HG02970 (cell line): ENCODE data around the gene DCTN4.
"Not testable (repeated sequence)": the region's sequence is repeated elsewhere in the genome, so short reads cannot be mapped to it uniquely, and the experiment has no call there.

Experiments used
- ATAC-seq: cut with Tn5 transposase; IDR thresholded peaks from one replicate; pipeline ENCODE4 v1.9.1; 2021; ENCODE audit warnings: mild to moderate bottlenecking, moderate library complexity, moderate number of reproducible peaks; ENCODE audit not compliant: unreplicated experiment, low FRiP score

DCTN4 gene

DNA sequence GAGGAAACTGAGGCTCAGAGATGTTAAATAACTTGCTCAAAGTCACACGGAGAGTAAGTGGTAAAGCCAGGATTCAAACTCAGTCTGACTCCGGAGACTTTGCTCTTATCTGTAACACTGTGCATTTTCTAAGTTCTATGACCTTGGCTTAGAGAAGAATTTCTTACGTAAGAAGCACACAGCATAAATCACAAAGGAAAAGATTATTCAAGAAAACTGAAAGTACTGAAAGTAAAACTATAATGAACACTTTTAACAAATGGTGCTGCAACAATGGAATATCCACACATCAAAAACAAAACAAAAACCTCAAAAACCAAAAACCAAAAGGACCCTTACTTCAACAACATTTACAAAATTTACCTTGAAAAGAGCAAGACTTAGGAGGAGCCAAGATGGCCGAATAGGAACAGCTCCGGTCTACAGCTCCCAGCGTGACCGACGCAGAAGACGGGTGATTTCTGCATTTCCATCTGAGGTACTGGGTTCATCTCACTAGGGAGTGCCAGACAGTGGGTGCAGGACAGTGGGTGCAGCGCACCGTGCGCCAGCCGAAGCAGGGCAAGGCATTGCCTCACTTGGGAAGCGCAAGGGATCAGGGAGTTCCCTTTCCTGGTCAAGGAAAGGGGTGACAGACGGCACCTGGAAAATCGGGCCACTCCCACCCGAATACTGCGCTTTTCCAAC, 16.2 kb downstream of the DCTN4 start:
- ATAC-seq, result not testable (repeated sequence)

DNA sequence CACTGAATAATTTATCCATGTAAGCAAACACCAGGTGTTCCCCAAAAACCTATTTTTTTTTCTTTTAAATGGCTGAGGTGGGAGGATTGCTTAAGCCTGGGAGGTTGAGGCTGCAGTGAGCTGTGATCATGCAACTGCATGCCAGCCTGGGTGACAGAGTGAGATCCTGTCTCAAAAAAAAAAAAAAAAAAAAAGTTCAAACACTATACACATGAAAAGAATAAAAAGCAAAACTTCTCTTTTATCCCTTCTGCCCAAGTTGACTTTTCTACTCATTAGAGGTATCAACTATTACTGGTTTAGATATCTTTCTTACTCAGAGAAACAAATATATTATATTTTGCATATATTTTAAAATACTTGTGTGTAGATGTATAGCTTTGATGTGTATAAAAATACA, 17.8 kb downstream of the DCTN4 start:
- ATAC-seq, result no peak

DNA sequence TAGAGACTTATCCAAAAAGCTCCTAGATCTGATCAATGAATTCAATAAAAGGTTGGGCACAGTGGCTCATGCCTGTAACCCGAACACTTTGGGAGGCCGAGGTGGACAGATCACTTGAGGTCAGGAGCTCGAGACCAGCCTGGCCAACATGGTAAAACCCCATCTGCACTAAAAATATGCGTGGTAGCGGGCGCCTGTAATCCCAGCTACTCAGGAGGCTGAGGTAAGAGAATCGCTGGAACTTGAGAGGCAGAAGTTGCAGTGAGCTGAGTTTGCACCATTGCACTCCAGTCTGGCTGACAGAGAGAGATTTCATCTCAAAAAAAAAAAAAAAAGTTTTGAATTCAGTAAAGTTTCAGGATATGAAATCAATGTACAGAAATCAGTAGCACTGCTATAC, 20.0 kb downstream of the DCTN4 start:
- ATAC-seq, result no peak

DNA sequence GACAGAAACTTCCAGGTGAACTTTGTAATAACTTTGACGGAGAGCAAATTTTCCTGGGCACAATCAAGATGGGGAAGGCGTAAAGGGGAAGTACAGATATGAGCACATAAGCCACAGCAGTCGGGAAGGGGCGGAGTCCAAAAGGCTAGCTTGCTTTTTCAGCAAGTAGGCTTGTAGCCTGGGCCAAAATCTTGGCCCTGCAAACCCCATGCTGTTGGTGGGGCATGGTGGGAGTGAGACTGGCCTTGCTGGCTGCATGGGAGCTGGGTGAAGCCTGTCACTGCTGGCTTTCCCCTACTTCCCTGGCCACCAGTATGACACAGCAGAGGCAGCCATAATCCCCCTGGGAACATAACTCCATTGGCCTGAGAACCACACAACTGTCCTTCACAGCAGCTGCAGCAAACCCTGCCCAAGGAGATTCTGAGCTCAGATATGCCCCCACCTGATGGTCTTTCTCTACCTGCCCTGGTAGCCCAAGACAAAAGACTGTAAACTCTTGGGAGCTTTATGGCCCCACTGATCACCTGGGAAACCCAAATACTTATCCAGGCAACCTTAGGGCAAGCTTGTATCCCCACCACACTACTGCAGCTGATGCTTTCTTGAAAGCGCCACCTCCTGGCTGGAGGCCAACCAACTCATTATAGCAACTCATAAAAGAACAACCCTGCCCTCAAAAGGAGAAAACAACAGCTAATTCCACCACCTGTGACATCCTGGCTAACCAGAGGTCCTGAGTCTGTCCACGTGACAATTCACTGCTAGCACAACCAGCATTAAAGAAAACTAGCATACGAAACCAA, 24.0 kb downstream of the DCTN4 start:
- ATAC-seq, result no peak

DNA sequence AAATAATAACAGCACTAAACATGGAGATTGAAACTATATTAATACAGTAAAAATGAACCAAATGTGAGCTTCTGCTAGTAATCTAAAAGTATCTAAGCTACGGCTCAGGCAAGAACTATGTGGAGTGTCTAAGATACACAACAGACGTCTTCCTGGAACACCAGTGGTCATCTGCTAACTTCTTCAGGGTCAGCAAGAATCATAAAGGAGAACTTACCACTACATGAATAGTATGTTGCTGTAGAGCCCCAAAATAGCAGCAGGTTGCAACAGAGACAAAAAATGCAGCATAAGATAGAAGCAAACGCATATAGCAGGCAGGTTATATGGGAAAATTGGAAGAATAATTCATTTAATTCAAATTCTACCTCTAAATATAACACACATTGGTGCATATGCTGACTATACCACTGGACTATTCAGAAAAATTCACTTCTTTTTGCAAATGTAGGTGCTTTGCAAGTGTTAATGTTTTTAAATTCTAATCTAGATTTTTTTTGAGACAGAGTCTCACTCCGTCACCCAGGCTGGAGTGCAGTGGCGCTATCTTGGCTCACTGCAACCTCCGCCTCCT, 27.1 kb downstream of the DCTN4 start:
- no peak for ATAC-seq

DNA sequence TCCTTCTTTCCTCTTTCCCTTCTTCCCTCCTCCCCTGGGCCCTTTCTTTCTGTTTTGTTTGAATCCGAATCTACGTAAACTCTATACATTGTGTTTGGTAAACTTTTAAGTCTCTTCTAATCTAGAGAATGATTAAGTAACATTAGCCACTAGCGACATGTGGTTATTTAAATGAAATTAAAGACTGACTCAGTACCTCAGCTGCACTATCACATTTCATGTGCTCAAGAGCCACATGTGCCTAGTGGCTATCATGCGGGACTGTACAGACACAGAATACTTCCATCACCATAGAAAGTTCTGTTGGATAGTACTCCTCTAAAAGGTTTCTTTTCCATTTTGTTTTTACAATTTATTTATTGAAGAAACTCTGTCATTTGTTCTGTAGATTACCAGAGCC, 29.0 kb downstream of the DCTN4 start:
- ATAC-seq, result no peak

DNA sequence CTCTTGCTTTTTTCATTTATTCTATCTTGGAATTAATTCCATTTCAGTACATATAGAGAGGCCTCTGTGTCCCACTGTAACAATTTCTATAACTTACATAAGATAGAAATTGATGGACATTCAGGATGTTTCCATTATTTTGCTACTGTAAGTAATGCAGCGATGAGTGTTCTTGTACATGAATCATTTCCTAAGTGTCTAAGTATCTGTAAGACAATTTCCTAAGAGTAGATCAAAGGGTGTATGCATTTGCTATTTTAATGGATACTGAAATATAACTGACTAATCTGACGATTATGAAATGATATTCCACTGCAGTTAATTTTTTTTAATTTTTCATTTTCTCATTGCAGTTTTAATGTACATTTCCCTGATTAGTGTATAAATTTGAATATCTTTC, 35.0 kb downstream of the DCTN4 start:
- ATAC-seq, result no peak

DNA sequence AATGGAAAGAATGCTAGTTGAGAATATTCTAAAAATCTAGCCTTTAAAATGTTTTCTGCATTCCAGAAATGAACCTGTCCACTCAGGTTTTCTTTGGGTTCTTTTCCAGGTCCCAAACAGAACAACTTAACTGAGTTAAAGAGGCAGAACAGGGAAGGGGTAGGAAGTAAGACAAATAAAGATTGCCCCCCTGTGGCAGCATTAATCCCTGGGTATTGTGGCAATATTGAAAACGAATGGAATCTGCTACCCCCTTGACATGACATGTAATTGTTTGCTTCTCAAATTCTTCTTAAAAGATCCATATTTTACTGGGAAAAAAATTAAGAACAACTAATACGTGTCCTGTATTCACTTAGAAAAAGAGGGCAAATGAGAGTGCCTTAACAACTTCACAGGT, 48.7 kb downstream of the DCTN4 start:
- ATAC-seq, result no peak

DNA sequence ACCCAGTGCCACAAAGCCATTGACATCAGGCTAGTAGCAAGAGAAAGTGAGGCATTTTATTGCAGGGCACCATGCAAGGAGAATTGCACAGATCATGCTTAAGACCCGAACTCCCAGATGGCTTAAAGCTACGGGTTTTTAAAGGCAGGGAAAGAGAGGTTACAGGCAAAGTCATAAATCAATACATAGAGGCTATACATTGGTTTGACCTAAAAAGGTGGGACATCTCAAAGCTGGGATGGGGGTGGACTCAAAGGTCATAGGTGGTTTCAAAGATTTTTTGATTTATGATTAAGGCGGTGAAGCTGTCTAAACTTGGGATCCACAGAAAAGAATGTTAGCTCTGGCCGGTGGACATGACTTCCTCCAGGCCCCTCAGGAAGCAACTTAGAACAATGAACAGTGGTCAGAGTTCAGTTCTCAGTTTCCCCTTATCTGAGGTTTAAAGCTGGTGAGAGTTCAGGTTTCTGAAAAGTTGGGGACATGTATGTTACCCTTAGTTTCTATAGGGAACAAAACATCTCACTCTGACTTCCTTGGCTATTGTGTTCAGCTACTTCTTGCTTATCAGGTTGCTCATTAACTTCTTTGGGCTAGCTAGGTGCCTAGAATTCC, 51.9 kb downstream of the DCTN4 start:
- ATAC-seq, result no peak

DNA sequence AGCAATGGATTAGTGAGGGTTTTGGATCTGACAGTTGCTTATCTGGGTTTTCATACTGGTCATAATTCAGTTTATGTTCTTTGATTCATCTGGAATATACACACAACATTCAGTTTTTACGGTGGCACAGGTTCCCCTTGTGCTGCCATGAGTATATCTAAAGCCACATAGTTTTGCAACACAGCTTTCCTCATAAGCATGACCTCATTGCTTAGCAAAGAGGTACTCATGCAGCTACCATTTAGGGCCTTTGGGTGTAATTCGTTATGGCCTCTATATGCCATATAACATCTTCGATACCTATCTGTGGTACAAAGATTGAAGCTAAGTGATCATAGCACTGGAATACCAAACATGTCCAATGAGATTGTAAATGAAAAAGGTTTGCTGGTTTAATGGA, 55.1 kb downstream of the DCTN4 start:
- no peak for ATAC-seq

DNA sequence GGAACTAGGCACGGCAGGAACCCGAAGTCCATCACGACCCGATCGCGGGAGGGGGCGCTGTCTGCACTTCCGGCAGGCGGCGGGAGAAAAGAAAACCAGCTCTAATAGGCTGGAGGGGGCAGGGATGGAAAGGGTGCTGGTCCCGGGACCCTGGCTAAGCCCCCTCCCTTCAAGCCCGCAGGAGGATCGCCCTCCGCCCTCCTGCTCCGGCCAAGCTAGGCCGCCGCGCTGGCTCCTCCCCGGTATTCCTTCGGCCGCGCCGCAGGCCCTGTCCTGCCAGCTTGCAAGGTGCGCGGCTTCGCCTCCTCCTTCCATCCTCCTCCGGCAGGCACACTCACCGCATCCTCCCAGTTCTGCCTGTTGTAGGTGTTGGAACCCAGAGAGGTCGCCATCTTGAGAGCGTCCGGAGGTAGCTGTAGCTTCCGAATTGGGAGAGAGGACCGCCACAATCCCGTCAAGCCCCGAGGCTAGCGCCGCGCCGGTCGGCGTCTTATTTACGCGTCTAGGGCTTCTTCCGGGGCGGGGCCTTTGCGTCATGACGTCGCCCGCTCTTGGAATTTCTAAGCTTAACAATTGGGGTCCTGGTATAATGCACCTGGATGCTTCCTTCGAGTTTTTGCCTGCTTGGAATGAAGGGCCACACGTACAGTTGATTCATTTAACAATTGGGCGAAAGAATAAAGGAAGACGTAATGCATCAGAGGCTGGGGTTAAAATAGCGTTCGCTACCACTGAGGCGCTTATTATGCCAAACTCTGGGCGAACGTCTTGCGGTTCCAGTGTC, 58.0 kb downstream of the DCTN4 start, which contains the start of gene RBM22:
TSS of gene RBM22 (minus strand) at position 469 of the 784 bp plus-strand sequence. CDS start at position 392, 77 bp downstream.
- ATAC-seq, result peak; percentile 96

DNA sequence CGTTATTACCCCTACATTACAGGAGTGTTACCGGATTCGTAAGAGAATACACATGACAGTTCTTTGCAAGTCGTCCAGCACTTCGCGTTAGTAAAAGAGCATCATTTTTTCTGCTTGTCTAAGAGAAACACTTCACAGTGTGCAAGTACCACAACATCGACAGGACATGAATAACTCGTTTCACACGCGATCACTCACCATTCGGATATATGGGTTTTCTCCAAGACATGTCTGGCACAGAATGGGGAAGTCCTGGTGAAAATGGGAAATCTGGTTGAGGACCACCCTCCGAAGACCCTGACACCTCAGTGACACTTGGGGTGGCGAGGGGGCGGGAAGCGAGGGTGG, 58.6 kb downstream of the DCTN4 start:
- no peak for ATAC-seq

DNA sequence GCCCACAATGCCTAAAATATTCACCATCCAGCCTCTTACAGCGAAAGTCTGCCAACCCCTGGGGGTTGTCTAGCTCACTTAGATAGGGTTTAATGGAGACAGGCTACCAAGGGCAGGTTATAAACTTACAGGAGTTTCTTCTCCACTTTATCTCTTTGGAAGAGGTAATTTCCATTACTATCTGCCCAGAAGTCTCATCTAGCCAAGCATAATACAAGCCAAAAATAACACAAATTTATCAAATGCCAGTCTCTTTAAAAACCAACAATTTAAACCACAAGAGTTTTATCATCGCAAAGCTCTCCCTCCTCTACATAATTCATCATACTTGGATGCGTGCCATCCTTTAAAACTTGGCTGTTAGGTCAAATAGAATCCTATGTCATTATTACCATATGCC, 64.2 kb downstream of the DCTN4 start:
- ATAC-seq, result no peak

DNA sequence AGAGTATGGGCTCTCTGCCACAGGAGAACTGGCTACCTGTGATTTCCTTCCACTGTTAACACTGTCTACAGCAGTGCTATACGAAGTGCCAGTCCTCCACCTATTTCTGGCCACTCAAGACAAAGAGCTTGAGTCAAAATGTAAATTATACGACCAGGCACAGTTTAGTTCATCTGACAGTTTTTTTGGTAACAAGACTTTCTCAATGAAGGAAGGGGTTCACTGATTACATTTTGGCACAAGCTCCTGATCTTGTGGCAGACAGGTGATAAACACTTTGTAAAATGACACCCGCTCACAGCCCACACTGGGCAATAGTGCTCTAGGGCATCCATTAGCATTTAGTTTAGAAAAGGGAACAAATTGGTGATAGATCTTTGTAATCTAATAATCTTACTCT, 66.5 kb downstream of the DCTN4 start:
- no peak for ATAC-seq

DNA sequence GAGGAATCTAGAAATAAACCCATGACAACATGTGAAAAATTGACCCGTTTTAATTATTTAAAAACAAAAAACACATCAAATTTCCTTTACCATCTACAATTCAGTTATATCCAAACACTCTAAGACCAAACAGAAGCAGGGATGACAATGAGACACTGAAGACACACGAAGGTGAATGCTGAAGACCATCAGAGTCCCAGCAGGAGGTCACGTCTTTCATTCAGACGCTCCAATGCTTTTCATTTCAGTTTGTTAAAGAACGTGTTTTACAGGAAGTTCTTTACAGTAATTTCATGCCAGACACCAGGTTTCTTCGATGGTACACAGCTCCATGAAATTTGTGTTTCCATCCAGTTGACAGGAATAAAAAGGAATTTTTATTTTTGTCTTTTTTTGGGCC, 68.1 kb downstream of the DCTN4 start:
- ATAC-seq, result no peak

DNA sequence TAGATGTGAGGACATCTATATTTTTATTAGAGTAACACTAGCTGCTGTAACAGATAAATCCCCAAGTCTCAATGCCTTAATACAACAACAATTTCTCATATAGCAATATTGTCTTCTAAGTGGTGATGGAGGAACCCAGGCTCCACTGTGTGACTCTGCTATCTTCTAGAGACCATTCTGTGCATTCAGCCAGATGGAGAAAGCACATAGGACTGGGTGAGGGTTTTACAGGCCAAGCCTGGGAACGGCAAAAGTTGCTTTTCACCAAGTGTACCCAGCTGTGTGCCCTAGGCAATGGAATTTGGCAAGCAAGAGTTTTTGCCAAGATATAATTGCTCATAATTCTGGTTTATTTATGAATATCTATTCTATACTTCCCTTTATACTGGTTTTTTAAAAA, 69.7 kb downstream of the DCTN4 start:
- ATAC-seq, result no peak

DNA sequence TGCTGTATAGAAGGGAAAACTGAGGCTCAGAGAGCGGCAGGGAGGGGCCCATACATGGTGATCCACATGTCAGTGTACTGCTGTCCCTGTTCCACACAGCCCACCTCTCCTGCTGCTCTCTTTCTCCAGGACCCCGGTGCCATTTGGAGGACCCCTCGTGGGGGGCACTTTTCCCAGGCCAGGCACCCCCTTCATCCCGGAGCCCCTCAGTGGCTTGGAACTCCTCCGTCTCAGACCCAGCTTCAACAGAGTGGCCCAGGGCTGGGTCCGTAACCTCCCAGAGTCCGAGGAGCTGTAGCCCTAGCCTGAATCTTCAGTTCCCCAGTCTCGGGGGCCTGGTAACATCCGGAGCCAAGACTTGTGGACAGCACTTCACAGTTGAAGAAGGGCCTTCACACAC, 82.2 kb downstream of the DCTN4 start:
- ATAC-seq, result no peak

DNA sequence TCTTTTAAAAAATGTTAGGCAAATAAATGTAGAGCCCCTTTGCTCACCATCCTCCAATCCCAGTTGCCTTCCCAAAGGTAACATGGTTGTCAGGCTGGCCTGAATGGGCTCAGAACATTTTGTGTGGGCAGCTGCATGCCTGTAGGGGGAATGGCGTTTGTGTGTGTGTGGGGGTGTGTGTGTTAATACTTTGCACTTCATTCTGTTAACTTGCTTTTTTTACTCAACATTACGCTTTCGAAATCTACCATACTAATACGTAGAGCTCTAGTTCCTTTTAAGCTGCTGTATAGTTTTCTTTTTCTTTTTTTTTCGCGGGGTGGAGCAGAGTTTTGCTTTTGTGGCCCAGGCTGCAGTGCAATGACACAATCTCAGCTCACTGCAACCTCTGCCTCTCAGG, 83.7 kb downstream of the DCTN4 start:
- ATAC-seq, result no peak

DNA sequence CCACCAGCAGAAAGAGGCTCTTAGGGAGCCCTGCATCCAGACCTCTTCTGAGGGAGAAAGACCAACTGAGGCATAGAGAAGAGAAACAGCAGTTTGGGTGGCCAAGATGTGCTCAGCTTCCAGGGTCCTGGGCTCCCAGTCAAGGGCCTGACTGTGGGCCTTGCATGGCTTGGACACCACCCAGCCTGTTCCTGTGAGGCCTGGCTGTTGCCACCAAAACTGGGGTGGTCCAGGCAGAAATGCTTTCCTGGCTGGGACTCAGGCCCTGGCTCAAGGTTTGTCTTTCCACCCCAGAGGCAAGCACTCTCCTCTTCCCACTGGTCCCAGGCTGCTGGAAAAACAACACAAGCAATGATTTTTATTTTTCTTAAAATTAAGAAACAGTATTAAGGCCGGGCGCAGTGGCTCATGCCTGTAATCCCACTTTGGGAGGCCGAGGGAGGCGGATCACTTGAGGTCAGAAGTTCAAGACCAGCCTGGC, 84.4 kb downstream of the DCTN4 start:
- ATAC-seq, result no peak

DNA sequence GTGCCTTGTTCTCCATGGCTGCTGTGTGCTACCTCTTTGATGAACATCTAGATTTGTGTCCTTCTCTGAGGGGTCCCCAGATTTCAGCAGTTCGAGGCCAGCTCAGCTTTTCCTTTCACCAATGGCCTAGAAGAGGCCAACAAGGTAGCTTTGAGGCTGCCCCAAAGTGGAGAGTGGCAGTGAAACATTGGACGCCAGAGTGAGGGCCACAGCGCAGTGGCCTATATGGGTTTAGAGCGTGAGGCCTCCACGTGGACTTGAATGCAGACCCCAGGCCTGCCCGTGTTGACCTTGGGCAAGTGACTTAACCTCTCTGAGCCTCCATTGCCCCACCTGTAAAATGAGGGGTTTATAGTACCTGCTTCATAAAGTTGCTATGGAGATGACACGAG, 85.9 kb downstream of the DCTN4 start:
- no peak for ATAC-seq
